ENCODE data around the gene SALL2. TPM values are rescaled to one million over a fixed set of nuclear protein-coding genes. Genes with fewer than 3 reads are reported as not detected.
"Not testable (repeated sequence)": the region's sequence is repeated elsewhere in the genome, so short reads cannot be mapped to it uniquely, and the experiment has no call there.

Gene SALL2
- 0.03 TPM in 2 replicates for total RNA-seq (2014; rRNA removed; shearing (Covaris generic))
- 0.05 TPM in 1 of 2 replicates, not detected in the other for polyA plus RNA-seq (2015; cell fraction: cytosol; rRNA removed)
- not detected in 2 replicates for polyA plus RNA-seq (2015; cell fraction: nucleus; rRNA removed)

GRCh38 chr14:21525962-21526671, at the start of gene SALL2:
SALL2 (minus strand) TSS chr14:21526346; CDS start chr14:21526127, 219 bp downstream.
- no peak for DNase-seq (ENCODE audit: low read depth)

- DNase-seq (ENCODE audit: low read depth), result no peak
These were observed 49.5 kb upstream of the SALL2 start for GRCh38 chr14:21575661-21576060.

- no peak for DNase-seq (ENCODE audit: low read depth)
These were observed 46.5 kb upstream of the SALL2 start for GRCh38 chr14:21572604-21573003.

- DNase-seq (ENCODE audit: low read depth), result no peak
These were observed 32.6 kb upstream of the SALL2 start for GRCh38 chr14:21558703-21559170.

GRCh38 chr14:21557084-21557901, 31.1 kb upstream of the SALL2 start:
- peak; percentile 63 for DNase-seq (ENCODE audit: low read depth)

- no peak for DNase-seq (ENCODE audit: low read depth)
These were observed 30.4 kb upstream of the SALL2 start for GRCh38 chr14:21556378-21557083.

- no peak for DNase-seq (ENCODE audit: low read depth)
These were observed 27.1 kb upstream of the SALL2 start for GRCh38 chr14:21553266-21553665.

GRCh38 chr14:21544588-21544987, 18.4 kb upstream of the SALL2 start:
- not testable (repeated sequence) for DNase-seq (ENCODE audit: low read depth)

GRCh38 chr14:21543963-21544362, 17.8 kb upstream of the SALL2 start:
- DNase-seq (ENCODE audit: low read depth), result no peak

- DNase-seq (ENCODE audit: low read depth), result no peak
These were observed 17.4 kb upstream of the SALL2 start for GRCh38 chr14:21543521-21543960.

GRCh38 chr14:21541413-21542074, 15.4 kb upstream of the SALL2 start:
- no peak for DNase-seq (ENCODE audit: low read depth)

GRCh38 chr14:21539189-21539940, 13.2 kb upstream of the SALL2 start:
- no peak for DNase-seq (ENCODE audit: low read depth)

- DNase-seq (ENCODE audit: low read depth), result no peak
These were observed 10.9 kb upstream of the SALL2 start for GRCh38 chr14:21537090-21537424.

GRCh38 chr14:21536418-21537089, 10.4 kb upstream of the SALL2 start:
- no peak for DNase-seq (ENCODE audit: low read depth)

- DNase-seq (ENCODE audit: low read depth), result no peak
These were observed 9.6 kb upstream of the SALL2 start for GRCh38 chr14:21535545-21536417.

GRCh38 chr14:21534576-21534975, 8.4 kb upstream of the SALL2 start:
- DNase-seq (ENCODE audit: low read depth), result no peak

GRCh38 chr14:21533294-21533693, 7.1 kb upstream of the SALL2 start:
- no peak for DNase-seq (ENCODE audit: low read depth)

- no peak for DNase-seq (ENCODE audit: low read depth)
These were observed 3.4 kb upstream of the SALL2 start for GRCh38 chr14:21529515-21529914.

Data from HT1080 (cell line).